Spleen (tissue), 7 donors: ENCODE results near the gene CCDC74A.
"Not testable (repeated sequence)": the region's sequence is repeated elsewhere in the genome, so short reads cannot be mapped to it uniquely, and the experiment has no call there.

Experiments used
- POLR2A ChIP-seq, 3 donors: fragments of 450-650 bp; IDR thresholded peaks; one replicate each; pipeline ENCODE4 v1.5.1; 2017; ENCODE audit warnings: antibody characterized with exemption in 3 of 3, mild to moderate bottlenecking in 1 of 3
- POLR2AphosphoS5 ChIP-seq, 3 donors: sonication (generic); formaldehyde crosslinking; IDR thresholded peaks; one replicate each; pipeline ENCODE4 v1.5.1; 2017; ENCODE audit warnings: antibody characterized with exemption in 3 of 3
- TF ChIP-seq, protein P1 (sequence below), 11 experiments: fragments of 200-600 bp in 7 of 11; fragments of 450-650 bp in 4 of 11; sonication (generic) in 4 of 11; IDR thresholded peaks in 8 of 11; conservative IDR thresholded peaks in 3 of 11; 1 replicate in 7 of 11; 2 replicates in 4 of 11; pipeline versions ENCODE4 v1.4.0 to v1.8.0; 2016 to 2021; ENCODE audit warnings: antibody characterized with exemption in 11 of 11, inconsistent platforms in 4 of 11, mild to moderate bottlenecking in 1 of 11
- donor health status: DM: no; HTN: no; CAD: no; lungs with moderate emphysema.
- donor health status: DM: no; HTN: no; CAD: no.
- donor health status: DM: no; HTN: no; CAD: no.

DNA sequence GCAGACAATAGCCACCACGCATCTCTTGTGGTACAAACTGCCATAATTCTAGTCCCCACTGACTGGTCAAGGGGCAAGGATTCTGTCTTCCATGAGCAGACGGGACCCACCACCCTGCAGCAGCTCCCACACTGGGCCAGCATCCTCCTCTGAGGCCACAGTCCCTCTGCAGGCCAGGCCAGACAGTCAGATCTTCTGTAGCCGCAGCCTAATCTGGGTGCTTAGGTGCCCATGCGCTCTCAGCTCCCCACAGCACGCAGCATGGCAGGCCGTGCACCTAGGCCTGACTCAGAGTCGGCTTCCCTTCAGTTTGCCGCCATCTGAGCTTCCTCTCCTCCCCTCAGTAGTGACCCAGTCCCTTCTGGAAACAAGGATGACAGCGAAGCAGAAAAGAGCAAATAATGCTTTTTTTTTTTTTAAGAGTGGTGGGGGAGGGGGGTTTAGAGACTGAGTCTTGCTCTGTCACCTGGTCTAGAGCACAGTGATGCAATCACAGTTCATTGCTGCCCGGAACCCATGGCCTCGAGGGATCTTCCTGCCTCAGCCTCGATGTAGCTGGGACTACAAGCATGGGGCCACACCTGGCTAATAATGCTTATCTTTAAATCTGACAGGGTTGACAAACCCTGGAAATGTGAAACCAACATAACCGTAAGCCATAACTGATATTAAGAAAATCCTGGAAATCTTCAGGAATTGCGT is 41.3 kb upstream of the CCDC74A start:
- TF ChIP-seq POLR2AphosphoS5, POLR2A (IDR thresholded peaks at IDR 0.05): not testable (repeated sequence)
- TF ChIP-seq, protein P1, sequence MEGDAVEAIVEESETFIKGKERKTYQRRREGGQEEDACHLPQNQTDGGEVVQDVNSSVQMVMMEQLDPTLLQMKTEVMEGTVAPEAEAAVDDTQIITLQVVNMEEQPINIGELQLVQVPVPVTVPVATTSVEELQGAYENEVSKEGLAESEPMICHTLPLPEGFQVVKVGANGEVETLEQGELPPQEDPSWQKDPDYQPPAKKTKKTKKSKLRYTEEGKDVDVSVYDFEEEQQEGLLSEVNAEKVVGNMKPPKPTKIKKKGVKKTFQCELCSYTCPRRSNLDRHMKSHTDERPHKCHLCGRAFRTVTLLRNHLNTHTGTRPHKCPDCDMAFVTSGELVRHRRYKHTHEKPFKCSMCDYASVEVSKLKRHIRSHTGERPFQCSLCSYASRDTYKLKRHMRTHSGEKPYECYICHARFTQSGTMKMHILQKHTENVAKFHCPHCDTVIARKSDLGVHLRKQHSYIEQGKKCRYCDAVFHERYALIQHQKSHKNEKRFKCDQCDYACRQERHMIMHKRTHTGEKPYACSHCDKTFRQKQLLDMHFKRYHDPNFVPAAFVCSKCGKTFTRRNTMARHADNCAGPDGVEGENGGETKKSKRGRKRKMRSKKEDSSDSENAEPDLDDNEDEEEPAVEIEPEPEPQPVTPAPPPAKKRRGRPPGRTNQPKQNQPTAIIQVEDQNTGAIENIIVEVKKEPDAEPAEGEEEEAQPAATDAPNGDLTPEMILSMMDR (IDR thresholded peaks at IDR 0.05 in 8 of 11, conservative IDR thresholded peaks at IDR 0.05 in 3 of 11), result not testable (repeated sequence)
